DMS79 (cell line): ENCODE data around the gene PRRT1B.
"Not testable (repeated sequence)": the region's sequence is repeated elsewhere in the genome, so short reads cannot be mapped to it uniquely, and the experiment has no call there.

Source experiments
- DNase-seq: peaks from one replicate; lab custom pipeline; 2025; lab: John Stamatoyannopoulos, UW

Gene PRRT1B

GRCh38 chr9:131550465-131550864, 5.1 kb downstream of the PRRT1B start:
- not testable (repeated sequence) for DNase-seq

GRCh38 chr9:131552030-131552429, 6.7 kb downstream of the PRRT1B start:
- DNase-seq = no peak

GRCh38 chr9:131554087-131554842, 8.9 kb downstream of the PRRT1B start:
- no peak for DNase-seq

GRCh38 chr9:131554843-131555351, 9.6 kb downstream of the PRRT1B start:
- DNase-seq = no peak

GRCh38 chr9:131555841-131556673, 10.7 kb downstream of the PRRT1B start:
- no peak for DNase-seq

- DNase-seq = no peak
Measured at GRCh38 chr9:131557855-131558548, 12.7 kb downstream of the PRRT1B start.

GRCh38 chr9:131559421-131560000, 14.2 kb downstream of the PRRT1B start:
- no peak for DNase-seq

- no peak for DNase-seq
Measured at GRCh38 chr9:131562032-131562959, 17.0 kb downstream of the PRRT1B start.

GRCh38 chr9:131565369-131565768, 20.0 kb downstream of the PRRT1B start:
- DNase-seq = no peak

- DNase-seq = no peak
Measured at GRCh38 chr9:131566158-131566557, 20.8 kb downstream of the PRRT1B start.

- no peak for DNase-seq
Measured at GRCh38 chr9:131567910-131568309, 22.6 kb downstream of the PRRT1B start.

GRCh38 chr9:131574730-131575640, 29.7 kb downstream of the PRRT1B start:
- DNase-seq = no peak

GRCh38 chr9:131575946-131576853, 30.9 kb downstream of the PRRT1B start:
- DNase-seq = no peak

- DNase-seq = no peak
Measured at GRCh38 chr9:131577005-131578000, 32.0 kb downstream of the PRRT1B start.

GRCh38 chr9:131578021-131578420, 32.7 kb downstream of the PRRT1B start:
- DNase-seq = no peak

- no peak for DNase-seq
Measured at GRCh38 chr9:131578731-131579504, 33.6 kb downstream of the PRRT1B start.

- no peak for DNase-seq
Measured at GRCh38 chr9:131579789-131580211, 34.5 kb downstream of the PRRT1B start.
